Left forelimb (tissue), 1 donor: ENCODE results near the gene TNRC18.
"Not testable (repeated sequence)": the region's sequence is repeated elsewhere in the genome, so short reads cannot be mapped to it uniquely, and the experiment has no call there.

Source experiments
- DNase-seq: peaks from one replicate; pipeline ENCODE4 v3.0.0-alpha.2; 2018; ENCODE audit warnings: low spot score

TNRC18 gene

GRCh38 chr7:5269992-5270657 lies 153.5 kb downstream of the TNRC18 start:
- not testable (repeated sequence) for DNase-seq

- not testable (repeated sequence) for DNase-seq
Observed at GRCh38 chr7:5267829-5268228, 155.8 kb downstream of the TNRC18 start.

GRCh38 chr7:5266191-5267028 lies 157.2 kb downstream of the TNRC18 start:
- DNase-seq = no peak

GRCh38 chr7:5265320-5266190 lies 158.1 kb downstream of the TNRC18 start:
- DNase-seq = no peak

- not testable (repeated sequence) for DNase-seq
Observed at GRCh38 chr7:5263066-5263465, 160.6 kb downstream of the TNRC18 start.

GRCh38 chr7:5260530-5261068 lies 163.0 kb downstream of the TNRC18 start:
- DNase-seq = not testable (repeated sequence)
